CD4-positive, alpha-beta T cell treated with Interleukin-17A for 1 hour (primary cell): ENCODE results near the gene GRHL3.
A peak's percentile ranks its signal among the peaks of the same experiment; 100 is the strongest.
"Not testable (repeated sequence)": the region's sequence is repeated elsewhere in the genome, so short reads cannot be mapped to it uniquely, and the experiment has no call there.

ENCODE experiments used
- DNase-seq: peaks from one replicate; pipeline ENCODE4 v3.0.0-alpha.2; 2020

Gene GRHL3

GRCh38 chr1:24319312-24319863 lies at the start of gene GRHL3:
TSS of gene GRHL3 (plus strand) at chr1:24319357. CDS start at chr1:24319552, 195 bp downstream.
- peak; percentile 30 for DNase-seq

GRCh38 chr1:24274203-24275103 lies 44.7 kb upstream of the GRHL3 start:
- not testable (repeated sequence) for DNase-seq

- DNase-seq, result no peak
These were observed 44.1 kb upstream of the GRHL3 start for GRCh38 chr1:24275104-24275410.

- no peak for DNase-seq
These were observed 43.6 kb upstream of the GRHL3 start for GRCh38 chr1:24275510-24275909.

- DNase-seq, result no peak
These were observed 42.4 kb upstream of the GRHL3 start for GRCh38 chr1:24276791-24277190.

- peak; percentile 20 for DNase-seq
These were observed 41.6 kb upstream of the GRHL3 start for GRCh38 chr1:24277420-24278169.

GRCh38 chr1:24278726-24279125 lies 40.4 kb upstream of the GRHL3 start:
- DNase-seq, result no peak

- DNase-seq, result no peak
These were observed 39.4 kb upstream of the GRHL3 start for GRCh38 chr1:24279590-24280232.

GRCh38 chr1:24281591-24281990 lies 37.6 kb upstream of the GRHL3 start:
- DNase-seq, result no peak

- no peak for DNase-seq
These were observed 36.7 kb upstream of the GRHL3 start for GRCh38 chr1:24282491-24282890.

GRCh38 chr1:24283326-24284155 lies 35.6 kb upstream of the GRHL3 start:
- DNase-seq, result no peak

GRCh38 chr1:24284156-24284471 lies 35.0 kb upstream of the GRHL3 start:
- no peak for DNase-seq

- no peak for DNase-seq
These were observed 33.9 kb upstream of the GRHL3 start for GRCh38 chr1:24285231-24285630.

- no peak for DNase-seq
These were observed 32.7 kb upstream of the GRHL3 start for GRCh38 chr1:24286246-24287010.

GRCh38 chr1:24287779-24288178 lies 31.4 kb upstream of the GRHL3 start:
- DNase-seq, result not testable (repeated sequence)

- no peak for DNase-seq
These were observed 30.7 kb upstream of the GRHL3 start for GRCh38 chr1:24288479-24288878.

- DNase-seq, result no peak
These were observed 29.1 kb upstream of the GRHL3 start for GRCh38 chr1:24289937-24290595.

GRCh38 chr1:24290933-24291487 lies 28.1 kb upstream of the GRHL3 start:
- no peak for DNase-seq

GRCh38 chr1:24292103-24292502 lies 27.1 kb upstream of the GRHL3 start:
- no peak for DNase-seq

- no peak for DNase-seq
These were observed 26.3 kb upstream of the GRHL3 start for GRCh38 chr1:24292887-24293286.
